HG03139 (cell line): ENCODE measurements around the gene LCN15.

ENCODE experiments used
- ATAC-seq: cut with Tn5 transposase; IDR thresholded peaks from one replicate; pipeline ENCODE4 v1.9.1; 2021; ENCODE audit not compliant: unreplicated experiment

Gene LCN15

DNA sequence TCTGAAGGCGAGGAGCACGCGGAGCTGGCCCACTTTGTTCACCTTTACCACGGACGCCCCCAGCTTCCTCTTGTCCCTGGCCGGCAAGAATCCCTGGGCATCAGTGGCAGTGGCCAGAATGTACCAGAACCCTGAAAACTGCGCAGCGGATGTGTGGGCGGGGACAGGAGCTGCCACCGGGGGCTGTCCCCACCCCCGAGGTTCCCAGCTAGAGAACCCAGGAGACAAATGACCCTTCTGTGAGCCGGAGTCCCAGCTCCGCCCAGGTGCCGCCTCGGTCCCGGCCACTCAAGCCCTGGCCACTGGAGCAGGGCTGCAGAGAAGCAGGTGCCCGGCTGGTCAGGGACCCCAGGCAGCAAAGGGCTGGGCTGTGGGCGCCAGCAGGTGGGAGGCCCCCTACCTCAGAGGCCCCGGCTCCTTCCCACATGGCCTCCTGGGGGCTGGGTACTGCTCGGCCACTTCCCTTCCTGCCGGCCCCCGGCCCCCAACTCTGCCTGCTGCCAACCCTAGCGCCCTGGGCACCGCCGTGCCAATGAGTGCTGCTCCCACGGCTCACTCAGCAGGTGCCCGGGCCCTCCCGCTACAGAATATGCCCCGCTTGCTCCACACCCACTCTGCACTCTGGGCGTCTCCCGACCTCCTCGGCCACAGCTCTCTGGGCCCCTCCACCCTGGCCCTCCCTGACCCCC is 22.3 kb downstream of the LCN15 start:
- ATAC-seq = no peak

DNA sequence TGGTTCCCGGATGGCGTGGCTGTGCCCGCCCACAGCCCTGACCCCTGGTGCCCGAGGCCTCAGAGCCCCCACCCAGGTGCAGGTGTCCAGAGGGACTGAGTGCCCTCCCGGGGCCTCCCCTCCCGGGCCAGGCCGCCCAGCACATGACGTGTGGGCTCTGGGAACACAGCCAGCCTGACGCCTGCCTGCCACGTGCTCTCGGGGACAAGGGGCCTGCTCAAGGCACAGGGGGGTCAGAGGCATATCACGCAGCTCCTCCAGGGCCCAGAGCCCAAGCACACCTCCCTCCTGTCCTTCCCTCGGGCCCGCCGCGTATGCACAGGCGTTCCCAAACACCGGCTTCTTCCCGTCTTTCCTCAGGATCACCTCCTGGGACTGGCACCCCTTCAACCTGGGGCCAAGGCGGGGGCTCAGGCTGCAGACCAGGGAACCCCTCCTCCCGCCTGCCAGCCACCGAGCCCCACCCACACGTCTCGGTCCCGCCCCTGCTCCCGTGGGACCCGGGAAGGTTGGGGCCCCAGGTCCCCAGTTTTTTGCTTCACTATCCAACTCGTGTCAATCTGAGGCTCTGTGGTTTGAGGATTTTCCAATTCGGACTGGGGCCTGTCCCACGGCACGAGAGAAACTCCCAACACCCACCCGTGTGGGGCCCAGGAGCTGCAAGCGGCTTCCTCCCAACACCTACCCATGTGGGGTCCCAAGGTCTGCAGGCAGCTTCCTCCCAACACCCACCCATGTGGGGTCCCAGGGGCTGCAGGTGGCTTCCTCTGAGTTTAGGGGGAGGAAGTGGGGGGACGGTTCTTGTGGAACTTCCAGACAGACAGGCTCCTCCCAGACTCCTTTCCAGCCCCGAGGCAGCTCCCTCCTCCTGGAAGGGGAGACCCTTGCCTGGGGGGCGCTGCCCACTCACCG is 23.1 kb downstream of the LCN15 start:
- ATAC-seq = no peak

DNA sequence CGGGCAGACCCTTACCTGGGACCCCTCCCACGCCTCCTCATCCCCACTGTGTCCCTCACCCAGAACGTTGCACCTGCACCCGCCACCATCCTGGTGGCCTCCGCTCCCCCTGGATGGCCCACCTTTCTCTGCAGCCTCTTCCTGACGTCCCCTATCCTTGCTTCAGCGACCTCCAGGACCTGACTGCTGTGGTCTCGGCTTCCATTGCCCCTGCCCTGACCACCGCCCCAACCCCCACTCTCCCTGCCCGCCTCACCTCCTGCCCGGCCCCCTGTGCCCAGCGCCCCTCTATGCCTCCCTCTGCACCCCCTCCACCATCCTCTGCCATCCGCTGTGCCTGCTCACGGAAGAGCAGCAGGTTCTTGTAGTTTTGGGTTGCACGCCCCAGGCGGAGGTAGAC is 23.8 kb downstream of the LCN15 start:
- no peak for ATAC-seq

DNA sequence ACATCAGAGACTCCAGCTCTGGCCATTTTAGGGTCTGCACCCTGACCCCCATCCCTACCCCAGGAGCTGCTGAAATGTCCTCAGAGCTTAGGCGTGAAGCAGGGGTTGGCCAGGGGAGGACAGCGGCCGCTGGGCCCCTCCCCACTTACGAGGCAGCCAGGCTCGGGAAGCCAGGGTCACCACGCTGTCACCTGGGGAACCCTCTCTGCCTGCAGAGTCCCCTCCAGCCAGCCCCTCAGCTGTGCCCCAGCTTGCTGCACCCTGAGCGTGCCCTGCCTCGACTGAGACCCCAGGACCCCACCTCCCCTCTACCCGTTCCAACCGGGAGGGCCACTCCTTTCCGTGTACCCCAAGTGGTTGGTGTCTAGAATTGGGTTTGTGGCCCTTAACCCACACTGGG is 24.2 kb downstream of the LCN15 start:
- ATAC-seq = no peak

DNA sequence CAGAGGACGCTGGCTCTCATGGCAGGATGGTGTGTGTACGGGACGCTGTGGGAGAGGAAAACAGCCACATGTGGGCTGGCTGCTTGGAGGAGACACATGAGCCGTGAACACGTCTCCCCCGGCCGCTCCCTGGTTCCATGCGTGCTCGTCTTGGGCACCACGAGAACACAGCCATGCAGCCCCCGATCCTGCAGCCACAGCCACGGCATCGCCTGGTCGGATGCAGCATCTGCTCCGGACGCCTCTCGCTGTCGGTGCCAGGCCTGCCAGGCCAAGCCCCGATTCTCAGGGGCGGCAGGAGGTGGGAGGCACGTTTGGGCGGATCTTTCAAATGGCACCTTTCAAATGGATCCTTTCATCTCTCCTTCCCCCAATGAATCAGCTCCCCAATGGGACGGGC is 24.8 kb downstream of the LCN15 start:
- ATAC-seq = no peak

DNA sequence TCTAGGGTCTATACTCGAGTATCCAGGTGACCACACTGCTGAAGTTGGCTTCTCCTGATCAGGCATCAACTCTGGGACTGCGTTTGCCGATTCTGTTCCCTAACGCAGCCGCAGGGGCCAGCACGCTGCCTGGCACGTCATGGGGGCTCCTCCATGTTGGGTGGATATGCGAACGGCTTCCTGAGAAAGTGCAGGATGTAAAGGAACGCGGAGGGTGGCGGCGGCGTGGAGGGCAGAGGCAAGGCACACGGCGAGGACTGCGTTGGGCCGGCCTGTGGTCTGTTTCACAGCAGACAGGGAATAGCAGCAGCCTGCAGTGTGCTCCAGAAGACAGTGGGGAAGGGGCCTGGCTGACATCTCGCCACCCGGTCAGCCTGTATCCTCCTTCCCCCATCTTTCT is 25.4 kb downstream of the LCN15 start:
- no peak for ATAC-seq

DNA sequence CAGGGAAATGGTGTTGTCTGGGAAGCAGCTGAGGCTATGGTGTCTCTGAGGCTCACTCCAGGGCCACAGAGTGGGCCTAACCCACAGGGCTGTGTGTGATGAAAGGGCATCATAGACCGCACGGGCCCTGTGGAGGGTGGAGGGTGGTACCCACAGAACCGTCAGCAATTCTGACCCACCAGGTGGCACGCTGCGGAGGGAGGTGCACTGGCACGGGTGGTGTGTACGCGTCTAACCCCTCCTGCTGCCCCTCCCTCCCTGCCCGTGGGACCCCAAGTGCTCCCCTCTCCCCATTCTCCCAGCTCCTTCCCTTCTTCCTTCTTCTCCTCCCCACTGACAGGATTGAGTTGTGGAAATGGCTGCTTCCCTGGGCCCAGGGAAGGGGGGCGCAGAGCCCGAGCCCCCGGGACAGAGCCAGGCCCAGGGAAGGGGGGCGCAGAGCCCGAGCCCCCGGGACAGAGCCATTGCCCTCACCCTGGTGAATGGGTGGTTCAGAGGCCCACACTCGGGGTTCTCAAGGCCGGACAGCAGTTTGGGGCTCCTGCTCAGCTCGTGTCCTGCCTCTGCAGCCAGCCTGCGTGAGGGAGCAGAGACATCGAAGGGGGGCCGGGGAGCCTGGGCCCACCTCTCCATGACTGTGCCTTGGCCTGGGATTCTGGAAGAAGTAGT is 28.4 kb downstream of the LCN15 start:
- no peak for ATAC-seq

DNA sequence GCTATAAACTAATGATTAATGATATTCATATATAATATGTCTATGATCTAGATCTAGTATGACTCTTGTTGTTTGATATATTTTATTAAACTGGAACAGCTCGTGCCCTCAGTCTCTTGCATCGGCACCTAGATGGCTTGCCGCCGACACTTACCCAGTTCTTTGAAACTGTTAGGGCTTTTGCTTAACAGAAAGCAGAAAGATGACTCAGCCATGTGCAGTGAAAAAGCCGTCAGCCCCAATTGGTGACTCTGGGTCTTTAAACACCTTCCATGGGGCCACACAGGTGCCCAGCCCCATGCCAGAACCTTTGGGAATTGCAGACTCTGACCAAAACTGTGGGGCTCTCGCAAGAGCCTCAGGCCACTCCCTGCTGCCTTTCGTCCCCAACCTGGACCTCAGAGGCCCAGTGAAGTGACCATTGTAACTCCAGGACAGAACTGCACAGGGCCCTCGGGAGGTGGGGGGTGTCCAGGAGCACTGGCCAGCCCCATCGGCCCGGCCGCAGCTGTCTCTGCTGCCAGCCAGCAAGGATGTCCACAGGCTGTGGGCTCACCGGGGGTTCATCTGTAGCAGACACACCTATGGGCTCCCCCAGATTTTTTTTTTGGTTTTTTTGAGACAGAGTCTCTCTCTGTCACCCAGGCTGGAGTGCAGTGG is 29.4 kb downstream of the LCN15 start:
- no peak for ATAC-seq

DNA sequence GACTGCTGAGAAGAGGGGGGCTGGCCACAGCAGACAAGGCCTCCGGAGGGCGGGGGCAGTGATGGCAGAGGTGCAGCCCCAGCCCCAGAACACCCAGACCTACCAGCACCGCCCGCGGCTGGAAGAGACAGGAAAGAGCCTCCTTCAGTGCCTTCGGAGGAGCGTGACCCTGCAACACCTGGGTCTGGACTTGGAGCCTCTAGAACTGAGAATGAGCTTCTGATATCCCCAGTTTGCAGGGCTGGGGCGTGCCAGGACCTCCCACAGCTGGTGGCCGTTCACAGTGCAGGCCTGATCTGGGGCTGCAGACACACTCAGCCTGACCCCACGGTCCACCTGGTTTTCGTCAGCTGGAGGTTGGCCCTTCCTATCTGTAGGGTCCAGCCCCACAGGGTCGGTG is 30.7 kb downstream of the LCN15 start:
- no peak for ATAC-seq

DNA sequence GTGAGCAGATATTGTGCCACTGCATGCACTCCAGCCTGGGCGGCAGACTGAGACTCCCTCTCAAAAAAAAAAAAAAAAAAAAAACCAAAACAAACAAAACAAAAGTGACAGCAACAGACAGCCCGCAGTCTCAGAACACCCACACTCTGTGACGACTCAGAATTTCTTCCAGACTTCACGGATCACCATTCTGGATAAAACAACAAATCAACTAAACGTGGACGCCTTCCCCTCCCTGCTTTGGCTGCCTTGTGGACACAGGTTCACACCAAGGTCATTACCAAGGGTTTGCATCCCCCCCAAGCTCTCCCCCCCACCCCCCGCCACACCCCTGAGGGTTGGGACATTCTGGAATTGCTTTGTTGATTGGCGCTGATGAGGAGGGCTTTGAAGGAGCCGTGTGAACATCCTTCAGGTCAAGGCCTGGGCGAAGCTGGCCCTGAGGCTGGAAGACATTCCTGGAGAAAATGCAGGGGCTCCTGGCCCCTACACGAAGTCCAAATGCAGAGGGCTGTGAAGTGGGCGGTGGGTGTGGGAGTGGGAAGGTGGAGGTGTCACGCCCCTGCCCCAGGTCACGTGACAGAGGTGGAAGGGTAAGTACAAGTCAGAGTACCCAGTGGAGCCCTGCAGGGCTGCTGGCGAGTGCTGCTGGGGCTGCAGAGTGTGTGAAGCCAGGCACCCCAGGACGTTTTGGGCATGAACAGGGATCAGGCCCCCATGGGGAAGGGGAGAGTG is 31.7 kb downstream of the LCN15 start:
- ATAC-seq = no peak

DNA sequence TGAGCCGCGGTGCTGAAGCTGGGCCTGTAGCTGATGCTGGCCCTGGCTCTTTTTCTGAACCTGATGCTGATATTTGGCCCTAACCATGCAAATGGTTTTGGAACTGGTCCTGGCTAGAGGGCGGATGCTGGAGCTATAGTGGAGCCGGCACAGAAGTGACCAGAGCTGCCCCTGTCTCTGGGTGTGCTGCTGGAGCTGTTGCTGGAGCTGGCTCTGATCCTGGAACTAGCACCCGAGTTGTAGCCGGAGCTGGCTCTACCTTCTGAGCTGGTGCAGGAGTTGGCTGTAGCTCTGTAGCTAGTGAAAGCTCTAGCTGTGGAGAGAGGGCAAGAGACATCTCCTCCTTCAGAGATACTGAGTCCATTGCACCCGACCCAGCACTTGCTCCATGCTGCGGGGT is 34.4 kb downstream of the LCN15 start:
- no peak for ATAC-seq

DNA sequence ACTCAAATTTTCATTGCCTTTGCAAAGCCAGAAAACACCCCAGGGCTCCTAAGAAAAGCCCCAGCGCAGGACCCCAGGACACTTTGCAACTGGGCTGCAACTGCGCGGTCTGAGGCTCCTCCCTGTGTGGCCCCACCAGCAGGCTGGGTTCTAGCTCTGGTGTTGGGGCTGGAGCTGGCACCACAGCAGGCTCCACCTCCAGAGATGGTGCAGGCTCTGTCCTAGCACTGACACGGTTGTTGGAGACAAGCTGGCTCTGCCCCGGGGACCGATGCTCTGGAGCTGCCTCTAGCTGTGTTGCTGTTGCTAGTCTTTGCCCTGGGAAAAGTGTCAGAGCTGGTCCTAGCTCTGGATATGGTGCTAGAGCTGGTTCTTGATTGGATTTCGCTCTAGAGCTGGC is 35.2 kb downstream of the LCN15 start:
- ATAC-seq = no peak

DNA sequence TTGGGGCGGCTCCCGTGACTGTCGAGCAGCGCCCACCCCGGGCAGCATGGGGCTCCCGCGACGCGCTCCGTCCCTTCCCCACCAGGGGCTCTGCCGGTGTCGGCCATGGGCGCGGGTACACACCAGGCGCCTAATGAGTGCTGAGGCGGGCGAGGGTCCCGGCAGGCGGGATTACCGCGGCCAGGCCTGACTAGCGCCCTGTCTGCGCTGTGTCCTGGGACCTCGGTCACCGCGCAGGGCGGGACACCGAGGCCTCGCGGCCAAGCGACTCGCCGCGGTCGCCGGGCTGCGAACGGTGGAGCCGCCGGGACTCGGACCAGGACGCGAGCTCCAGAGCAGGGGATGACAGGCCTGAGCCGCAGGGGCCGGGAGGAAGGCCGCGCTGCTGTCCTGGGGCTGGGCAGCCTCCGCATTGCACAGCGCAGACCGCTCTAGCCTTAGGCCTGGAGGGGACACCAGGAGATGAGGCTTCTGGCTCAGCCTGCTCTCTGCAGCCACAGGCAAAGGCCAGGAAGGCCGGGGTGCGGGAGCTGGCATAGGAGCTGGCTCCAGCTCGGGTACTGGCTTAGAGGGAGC is 35.7 kb downstream of the LCN15 start:
- no peak for ATAC-seq

DNA sequence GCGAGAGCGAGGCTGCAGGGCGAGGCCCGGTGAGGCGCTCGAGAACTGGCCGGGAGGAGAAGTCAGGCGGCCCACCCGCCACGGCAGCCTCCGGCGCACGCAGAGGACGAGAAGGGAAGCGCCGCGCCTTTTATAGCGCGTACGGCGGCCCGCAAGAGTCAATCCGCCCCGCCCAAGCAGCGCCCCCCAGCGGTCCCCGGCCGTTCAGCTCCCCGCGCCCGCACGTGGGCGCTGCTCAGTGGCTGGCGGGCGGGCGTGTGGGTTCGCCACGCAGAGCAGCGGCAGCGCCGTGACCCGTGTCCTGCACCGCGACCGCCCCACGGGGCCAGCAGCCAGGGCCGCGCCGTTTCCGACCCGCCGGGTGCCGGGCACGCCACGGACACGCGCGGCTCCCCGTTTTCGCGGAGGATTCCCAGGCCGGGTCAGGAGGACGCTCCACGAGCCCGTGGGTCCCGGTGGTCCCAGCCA is 36.2 kb downstream of the LCN15 start:
- ATAC-seq = no peak

DNA sequence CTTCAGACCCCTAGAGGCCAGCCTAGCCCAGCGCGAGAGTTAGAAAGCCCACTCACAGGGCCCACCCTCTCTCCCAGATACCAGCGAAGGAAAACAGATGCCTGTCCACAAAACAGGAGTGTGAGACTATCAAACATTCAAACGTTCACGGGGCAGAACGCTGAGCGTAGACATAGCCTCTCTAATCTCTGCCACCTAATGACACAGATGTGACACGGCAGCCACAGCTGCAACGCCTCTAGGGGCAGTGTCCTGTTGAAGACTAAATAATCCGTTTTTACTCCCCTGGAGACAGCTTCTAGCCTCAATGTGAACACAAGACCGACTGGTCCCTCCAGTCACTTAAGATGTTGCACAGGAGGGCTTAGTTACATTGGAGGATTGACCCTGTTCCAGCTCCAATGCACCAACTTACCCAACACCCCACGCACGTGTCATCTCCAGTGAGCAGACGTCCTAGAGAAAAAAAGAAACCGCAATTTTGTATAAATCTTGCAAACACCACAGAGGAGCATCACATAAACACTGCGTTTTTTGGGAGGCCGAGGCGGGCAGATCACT is 37.6 kb downstream of the LCN15 start:
- no peak for ATAC-seq

DNA sequence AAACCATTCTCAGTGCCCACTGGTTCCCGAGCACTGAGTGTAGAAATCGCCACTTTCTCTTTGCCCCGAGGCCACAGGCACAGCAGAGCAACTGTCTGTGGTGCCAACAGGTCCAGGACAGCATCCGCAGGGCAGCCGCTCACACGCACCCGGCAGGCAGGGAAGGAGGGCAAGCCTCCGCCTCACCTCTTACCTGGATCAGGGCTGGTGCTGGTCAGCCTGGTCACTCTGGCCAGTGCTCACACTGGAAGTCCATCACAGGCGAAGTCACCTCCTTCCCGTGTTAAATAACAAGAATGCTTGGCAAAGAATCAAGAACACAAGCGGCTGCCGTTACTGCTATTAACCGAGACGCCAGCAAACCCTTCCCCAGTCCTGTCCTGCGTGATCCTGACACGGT is 38.2 kb downstream of the LCN15 start:
- ATAC-seq = no peak

DNA sequence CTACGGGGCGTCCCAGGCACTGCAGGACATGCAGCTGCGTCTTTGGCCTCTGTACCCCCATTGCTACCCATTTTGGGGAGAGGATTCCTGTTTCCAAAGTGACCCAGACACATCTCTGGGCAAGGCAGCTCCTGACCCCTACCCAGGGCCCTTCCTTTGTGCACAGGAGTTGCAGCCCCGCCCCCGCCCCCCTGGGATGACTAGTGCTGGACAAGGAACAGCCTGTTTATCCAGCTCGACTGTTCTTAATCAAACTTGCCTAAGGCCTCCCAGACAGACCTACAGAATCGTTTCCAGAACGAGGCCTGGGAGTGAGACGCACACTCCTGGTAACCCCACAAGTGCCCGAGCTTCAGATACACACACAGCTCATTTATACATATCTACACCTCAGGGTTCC is 38.7 kb downstream of the LCN15 start:
- ATAC-seq = no peak

DNA sequence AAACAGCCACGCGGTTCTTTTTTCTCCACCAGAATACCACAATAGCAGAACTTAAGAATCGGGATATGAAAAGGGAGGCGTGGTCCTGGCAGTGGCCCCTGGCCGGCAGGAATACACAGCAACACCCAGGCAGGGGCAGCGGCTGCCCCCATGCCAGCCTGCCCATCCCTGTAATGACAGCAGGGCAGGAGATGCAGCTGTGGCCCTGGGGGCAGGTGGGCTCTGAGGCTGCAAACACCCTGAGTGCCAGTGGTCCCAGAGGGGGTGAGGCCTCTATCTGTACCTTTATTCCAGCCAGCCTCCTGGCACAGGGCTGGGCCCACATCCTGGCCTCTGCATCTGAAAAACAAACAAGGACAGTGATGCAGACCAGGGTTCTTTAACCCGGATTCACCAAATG is 39.5 kb downstream of the LCN15 start:
- no peak for ATAC-seq

DNA sequence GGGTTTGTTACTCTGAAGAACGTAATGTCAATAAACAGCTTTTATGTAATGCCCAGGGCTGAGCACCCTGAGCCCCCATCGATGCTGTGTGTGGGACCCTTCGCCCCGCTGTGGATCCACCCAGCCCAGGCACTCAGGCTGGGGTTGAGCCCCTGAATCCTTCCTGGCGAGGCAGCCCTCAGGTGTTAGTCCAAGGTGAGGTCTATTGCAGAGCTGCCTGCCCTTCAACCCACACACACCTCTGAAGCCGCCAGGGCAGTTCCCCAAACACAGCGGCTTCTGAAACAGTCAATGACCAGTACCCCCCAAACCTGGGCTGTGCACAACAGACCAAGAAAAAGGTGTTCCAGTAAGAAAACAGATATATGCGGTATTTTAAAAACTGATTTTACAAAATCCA is 40.3 kb downstream of the LCN15 start:
- ATAC-seq = no peak

DNA sequence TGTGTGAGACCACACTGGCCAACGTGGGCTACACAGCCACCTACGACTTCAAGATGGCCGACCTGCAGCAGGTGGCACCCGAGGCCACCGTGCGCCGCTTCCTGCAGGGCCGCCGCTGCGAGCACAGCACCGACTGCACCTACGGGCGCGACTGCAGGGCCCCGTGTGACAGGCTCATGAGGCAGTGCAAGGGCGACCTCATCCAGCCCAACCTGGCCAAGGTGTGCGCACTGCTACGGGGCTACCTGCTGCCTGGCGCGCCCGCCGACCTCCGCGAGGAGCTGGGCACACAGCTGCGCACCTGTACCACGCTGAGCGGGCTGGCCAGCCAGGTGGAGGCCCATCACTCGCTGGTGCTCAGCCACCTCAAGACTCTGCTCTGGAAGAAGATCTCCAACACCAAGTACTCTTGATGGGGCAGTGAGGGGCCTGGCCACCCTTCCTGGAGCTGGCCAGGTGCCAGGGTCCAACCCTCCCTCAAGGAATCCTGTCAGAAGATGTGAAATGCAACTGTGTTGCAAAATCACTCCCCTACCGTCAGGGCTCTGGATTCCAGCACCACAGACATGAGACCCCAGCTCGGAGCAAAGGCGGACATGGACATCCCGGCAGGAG is 40.8 kb downstream of the LCN15 start:
- no peak for ATAC-seq
